Right lobe of liver (tissue), 6 donors: ENCODE results near the gene TEX52. TPM values are rescaled to one million over a fixed set of nuclear protein-coding genes. Genes with fewer than 3 reads are reported as not detected.

Experiments
- ATAC-seq, 4 donors: fragments of 200-7000 bp; cut with Tn5 transposase; one replicate each; pipeline ENCODE4 v1.9.1; 2020; ENCODE audit warnings: mild to moderate bottlenecking in 4 of 4, moderate library complexity in 4 of 4
- DNase-seq, 3 donors: peaks; one replicate each; pipeline ENCODE4 v3.0.0-alpha.2; 2020
- H3K27ac ChIP-seq, 3 donors: fragments of 200-600 bp; one replicate each; pipeline ENCODE4 v1.8.0; 2022
- H3K27me3 ChIP-seq, 2 donors: fragments of 200-600 bp; one replicate each; pipeline ENCODE4 v1.8.0; 2022
- H3K36me3 ChIP-seq, 4 donors: fragments of 200-600 bp; sonication (generic) in 1 of 4; one replicate each; pipeline versions ENCODE4 v1.5.1 to v1.8.0; 2017 to 2022; ENCODE audit warnings: control low read depth in 1 of 4
- H3K4me1 ChIP-seq, 4 donors: fragments of 200-600 bp; sonication (generic) in 1 of 4; one replicate each; pipeline versions ENCODE4 v1.5.1 to v1.8.0; 2017 to 2022; ENCODE audit warnings: control low read depth in 1 of 4
- H3K4me3 ChIP-seq, 3 donors: fragments of 200-600 bp; one replicate each; pipeline ENCODE4 v1.8.0; 2022
- H3K9me3 ChIP-seq, 4 donors: fragments of 200-600 bp; sonication (generic) in 1 of 4; one replicate each; pipeline versions ENCODE4 v1.5.1 to v1.8.0; 2017 to 2022; ENCODE audit warnings: control low read depth in 1 of 4
- CTCF ChIP-seq, 4 donors: fragments of 200-600 bp in 3 of 4; fragments of 450-650 bp in 1 of 4; IDR thresholded peaks; one replicate each; pipeline versions ENCODE4 v1.5.1 to v1.8.0; 2016 to 2022; ENCODE audit warnings: antibody characterized with exemption in 4 of 4, mild to moderate bottlenecking in 2 of 4
- POLR2A ChIP-seq: fragments of 450-650 bp; IDR thresholded peaks from one replicate; pipeline ENCODE4 v1.6.1; 2017; ENCODE audit warnings: antibody characterized with exemption, mild to moderate bottlenecking
- WGBS: methylation state at CpG from one replicate; pipeline ENCODE4 v1.1.6; 2018; ENCODE audit warnings: low coverage, low lambda C conversion rate; ENCODE audit not compliant: insufficient coverage; ENCODE audit errors: missing lambda C conversion rate; 5-methylcytosine and 5-hydroxymethylcytosine counted together
- intact Hi-C, 2 donors: fragments of 100-400 bp; cut with DNase I; formaldehyde crosslinking; loops; one replicate each; pipeline versions ENCODE4 v1.11.2 to v1.14.1; 2022
- total RNA-seq, 6 experiments: library from RNA; depleted of rRNA in 2 of 6; stranded (reverse); fragments of >200 nt in 2 of 6; fragmentation: NEBNext Ultra II Directional in 3 of 6; extraction: Animal tissue kit (Norgen Biotek cat#: 25700) in 3 of 6; gene quantifications; one replicate each; pipeline versions ENCODE4 v1.1.0 to v1.2.4, GENCODE V29; 2016 to 2023
- donor health status: DM: no; HTN: yes; CAD: no.
- donor health status: DM: no; HTN: no; CAD: no.
- donor health status: DM: no; HTN: no; CAD: no.
- donor health status: DM: no; HTN: yes; CAD: no.
- donor health status: DM: no; HTN: yes; CAD: no.

TEX52 gene
- total RNA-seq, 6 experiments from 2014 or later = not detected

- Histone ChIP-seq H3K4me3 (no peak overlapping the region), H3K27me3 (no peaks in the 10 kb centered on the region), H3K4me1 (no peaks in the 10 kb centered on the region), H3K36me3 (no peaks in the 10 kb centered on the region), H3K27ac (no peak overlapping the region), H3K9me3 (no peaks in the 10 kb centered on the region)
- intact Hi-C loops = no loop called here
- DNase-seq = no peak
- TF ChIP-seq POLR2A (no peak), CTCF (IDR thresholded peaks at IDR 0.05) (no peak)
- no peak for ATAC-seq
Measured at GRCh38 chr12:2860170-2860569, 3.3 kb upstream of the TEX52 start.

- Histone ChIP-seq H3K27me3 (no peaks in the 10 kb centered on the region), H3K9me3 (no peaks in the 10 kb centered on the region), H3K4me1 (no peaks in the 10 kb centered on the region), H3K27ac (no peak overlapping the region), H3K4me3 (no peak overlapping the region), H3K36me3 (no peaks in the 10 kb centered on the region)
- 80% methylated on average over 1 of the region's 12 CpGs for WGBS
- DNase-seq (no peak), ATAC-seq (peak in 3 of 4 donors; percentile 13 to 49 (median 30))
- TF ChIP-seq CTCF (IDR thresholded peaks at IDR 0.05) (no peak), POLR2A (no peak)
- intact Hi-C loops = loop anchor here in 1 of 2 donors (10.0 kb wide), 1 partner anchor 86 kb away; no protein-coding TSS in a partner anchor
Measured at GRCh38 chr12:2858944-2859421, 2.1 kb upstream of the TEX52 start.

GRCh38 chr12:2858334-2858733 lies 1.5 kb upstream of the TEX52 start:
- intact Hi-C loops = loop anchor here in 1 of 2 donors (10.0 kb wide), 1 partner anchor 86 kb away; no protein-coding TSS in a partner anchor
- TF ChIP-seq POLR2A (no peak), CTCF (IDR thresholded peaks at IDR 0.05) (no peak)
- Histone ChIP-seq H3K27ac (no peak overlapping the region), H3K36me3 (no peaks in the 10 kb centered on the region), H3K27me3 (no peaks in the 10 kb centered on the region), H3K9me3 (no peaks in the 10 kb centered on the region), H3K4me3 (no peak overlapping the region), H3K4me1 (no peaks in the 10 kb centered on the region)
- WGBS = no CpG with 5 or more reads among the region's 2 CpGs
- DNase-seq = no peak
- peak in 1 of 4 donors; percentile 18 for ATAC-seq

- WGBS = 93% methylated on average over 5 of the region's 7 CpGs
- intact Hi-C loops = loop anchor here in 1 of 2 donors (10.0 kb wide), 1 partner anchor 87 kb away; no protein-coding TSS in a partner anchor
- TF ChIP-seq CTCF (IDR thresholded peaks at IDR 0.05) (no peak), POLR2A (no peak)
- no peaks in the 10 kb centered on the region for H3K36me3 ChIP-seq
- H3K27ac ChIP-seq = no peak overlapping the region
- no peaks in the 10 kb centered on the region for H3K4me1 ChIP-seq
- no peak overlapping the region for H3K4me3 ChIP-seq
- ATAC-seq = no peak
- DNase-seq = no peak
- H3K9me3 ChIP-seq = no peaks in the 10 kb centered on the region
- H3K27me3 ChIP-seq = no peaks in the 10 kb centered on the region
Measured at GRCh38 chr12:2857576-2857975, 737 bp upstream of the TEX52 start.

- DNase-seq (no peak), ATAC-seq (no peak)
- WGBS = 94% methylated on average over 2 of the region's 3 CpGs
Measured at GRCh38 chr12:2856051-2856450, 788 bp downstream of the TEX52 start.

More at GRCh38 chr12:2856051-2856450, 788 bp downstream of the TEX52 start:
- no peak overlapping the region for H3K4me3 ChIP-seq
- H3K27me3 ChIP-seq = no peaks in the 10 kb centered on the region
- TF ChIP-seq CTCF (IDR thresholded peaks at IDR 0.05) = no peak
- no peak for TF ChIP-seq POLR2A
- no peaks in the 10 kb centered on the region for H3K4me1 ChIP-seq
- no peaks in the 10 kb centered on the region for H3K9me3 ChIP-seq
- intact Hi-C loops = loop anchor here in 1 of 2 donors (10.0 kb wide), 1 partner anchor 89 kb away; no protein-coding TSS in a partner anchor
- no peak overlapping the region for H3K27ac ChIP-seq
- no peaks in the 10 kb centered on the region for H3K36me3 ChIP-seq
